ENCODE data around the gene CHEK2. TPM values are rescaled to one million over a fixed set of nuclear protein-coding genes. Genes with fewer than 3 reads are reported as not detected.
A peak's percentile ranks its signal among the peaks of the same experiment; 100 is the strongest.

Gene CHEK2
- total and polyA plus RNA-seq, 2 experiments from 2014 or later = 15.0 to 30.3 TPM

- H3K27ac ChIP-seq = peak overlapping the region; percentile 47
- no peaks in the 10 kb centered on the region for H3K9me3 ChIP-seq (ENCODE audit: low read depth)
- DNase-seq (ENCODE audit: low read depth in 1 of 2, low spot score in 1 of 2) = peak in 1 of 2 donors; percentile 6
- H3K4me3 ChIP-seq = no peak overlapping the region
- no peaks in the 10 kb centered on the region for H3K27me3 ChIP-seq
- no peak for TF ChIP-seq CTCF (IDR thresholded peaks at IDR 0.05; ENCODE audit: low read depth, low read length)
- H3K36me3 ChIP-seq = no peaks in the 10 kb centered on the region
- peaks cover 8% of the 10 kb centered on the region for H3K4me1 ChIP-seq (ENCODE audit: low read depth)
Measured at GRCh38 chr22:28656181-28656580, 85.4 kb downstream of the CHEK2 start.

GRCh38 chr22:28650463-28650862 is 91.2 kb downstream of the CHEK2 start:
- Histone ChIP-seq H3K27ac (no peak overlapping the region), H3K4me1 (ENCODE audit: low read depth) (no peaks in the 10 kb centered on the region), H3K4me3 (no peak overlapping the region), H3K27me3 (no peaks in the 10 kb centered on the region), H3K36me3 (no peaks in the 10 kb centered on the region), H3K9me3 (ENCODE audit: low read depth) (no peaks in the 10 kb centered on the region)
- no peak for DNase-seq (ENCODE audit: low read depth in 1 of 2, low spot score in 1 of 2)
- no peak for TF ChIP-seq CTCF (IDR thresholded peaks at IDR 0.05; ENCODE audit: low read depth, low read length)

- Histone ChIP-seq H3K27me3 (no peaks in the 10 kb centered on the region), H3K27ac (no peak overlapping the region), H3K9me3 (ENCODE audit: low read depth) (no peaks in the 10 kb centered on the region), H3K4me1 (ENCODE audit: low read depth) (no peaks in the 10 kb centered on the region), H3K36me3 (no peaks in the 10 kb centered on the region), H3K4me3 (no peak overlapping the region)
- TF ChIP-seq CTCF (IDR thresholded peaks at IDR 0.05; ENCODE audit: low read depth, low read length) = no peak
- DNase-seq (ENCODE audit: low read depth in 1 of 2, low spot score in 1 of 2) = no peak
Measured at GRCh38 chr22:28648792-28649191, 92.8 kb downstream of the CHEK2 start.

GRCh38 chr22:28647216-28647615 is 94.4 kb downstream of the CHEK2 start:
- no peak for DNase-seq (ENCODE audit: low read depth in 1 of 2, low spot score in 1 of 2)
- H3K4me3 ChIP-seq = no peak overlapping the region
- H3K36me3 ChIP-seq = no peaks in the 10 kb centered on the region
- TF ChIP-seq CTCF (IDR thresholded peaks at IDR 0.05; ENCODE audit: low read depth, low read length) = no peak
- H3K9me3 ChIP-seq (ENCODE audit: low read depth) = no peaks in the 10 kb centered on the region
- no peak overlapping the region for H3K27ac ChIP-seq
- peaks cover 8% of the 10 kb centered on the region for H3K4me1 ChIP-seq (ENCODE audit: low read depth)
- H3K27me3 ChIP-seq = no peaks in the 10 kb centered on the region

GRCh38 chr22:28639321-28639720 is 102.3 kb downstream of the CHEK2 start:
- no peaks in the 10 kb centered on the region for H3K36me3 ChIP-seq
- no peak for TF ChIP-seq CTCF (IDR thresholded peaks at IDR 0.05; ENCODE audit: low read depth, low read length)
- DNase-seq (ENCODE audit: low read depth in 1 of 2, low spot score in 1 of 2) = no peak
- no peak overlapping the region for H3K27ac ChIP-seq
- H3K4me3 ChIP-seq = no peak overlapping the region
- peaks cover 9% of the 10 kb centered on the region for H3K4me1 ChIP-seq (ENCODE audit: low read depth)
- H3K27me3 ChIP-seq = no peaks in the 10 kb centered on the region
- no peaks in the 10 kb centered on the region for H3K9me3 ChIP-seq (ENCODE audit: low read depth)

Other genes starting within 250 kb of the CHEK2 start
- 57.5 and 109 TPM in 2 replicates for gene TTC28, start 62.0 kb downstream of the CHEK2 start, total RNA-seq
- gene TTC28, start 62.0 kb downstream of the CHEK2 start, polyA plus RNA-seq = 27.3 and 35.2 TPM in 2 replicates
- 21.5 and 22.9 TPM in 2 replicates for gene HSCB, start 219 bp upstream of the CHEK2 start, total RNA-seq
- gene HSCB, start 219 bp upstream of the CHEK2 start, polyA plus RNA-seq = 14.6 and 27.0 TPM in 2 replicates
- gene CCDC117, start 30.9 kb upstream of the CHEK2 start, total RNA-seq = 29.0 and 37.9 TPM in 2 replicates
- gene CCDC117, start 30.9 kb upstream of the CHEK2 start, polyA plus RNA-seq = 29.1 and 35.8 TPM in 2 replicates
- gene XBP1, start 58.7 kb upstream of the CHEK2 start, total RNA-seq = 96.8 and 174 TPM in 2 replicates
- gene XBP1, start 58.7 kb upstream of the CHEK2 start, polyA plus RNA-seq = 115 and 179 TPM in 2 replicates
- 35.4 and 40.4 TPM in 2 replicates for gene ZNRF3, start 141.8 kb upstream of the CHEK2 start, total RNA-seq
- 23.8 and 25.5 TPM in 2 replicates for gene ZNRF3, start 141.8 kb upstream of the CHEK2 start, polyA plus RNA-seq

Data from cardiac muscle cell (in vitro differentiated cells and primary cell).